ENCODE data around the gene IL34. TPM values are rescaled to one million over a fixed set of nuclear protein-coding genes. Genes with fewer than 3 reads are reported as not detected.

Gene IL34
- total RNA-seq, 1 experiment from 2014 or later = 0.74 TPM

DNA sequence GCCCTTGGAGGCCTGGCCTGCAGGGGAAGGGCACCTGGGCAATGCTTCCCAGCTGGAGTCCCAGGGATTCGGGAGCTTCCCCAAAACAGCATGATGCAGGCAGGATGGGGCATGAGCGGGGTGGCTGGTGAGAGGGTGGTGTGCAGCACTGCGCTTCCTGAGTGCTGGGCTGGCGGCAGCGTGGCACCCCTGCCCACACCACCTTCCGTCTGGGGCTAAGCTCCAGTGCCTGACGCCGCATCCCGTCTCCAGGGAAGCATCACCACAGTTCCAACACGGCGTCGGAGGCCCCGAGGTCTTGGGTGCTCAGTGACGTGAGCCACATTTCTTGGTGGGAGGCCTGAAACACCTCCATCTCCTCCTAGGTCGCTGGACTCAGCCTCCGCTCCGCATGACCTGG is 53.3 kb downstream of the IL34 start:
- H3K36me3 ChIP-seq = peaks cover 20% of the 10 kb centered on the region
- H3K9me3 ChIP-seq (replicated peaks) = no peaks in the 10 kb centered on the region
- H3K4me1 ChIP-seq (replicated peaks) = peaks cover 77% of the 10 kb centered on the region
- DNase-seq (ENCODE audit: low read depth in 1 of 2, low spot score in 2 of 2) = no peak
- peak overlapping the region; percentile 24; the same call in 1 of the 2 replicates for H3K27ac ChIP-seq
- no peak overlapping the region for H3K4me3 ChIP-seq
- H3K27me3 ChIP-seq (replicated peaks) = no peaks in the 10 kb centered on the region

- DNase-seq (ENCODE audit: low read depth in 1 of 2, low spot score in 2 of 2) = no peak
- Histone ChIP-seq H3K27me3 (replicated peaks) (no peaks in the 10 kb centered on the region), H3K9me3 (replicated peaks) (no peaks in the 10 kb centered on the region), H3K36me3 (peaks cover 20% of the 10 kb centered on the region), H3K4me1 (replicated peaks) (peaks cover 77% of the 10 kb centered on the region), H3K4me3 (no peak overlapping the region), H3K27ac (peak overlapping the region; percentile 24; the same call in 1 of the 2 replicates)
These were observed 54.0 kb downstream of the IL34 start for GRCh38 chr16:70700101-70701020.

GRCh38 chr16:70701036-70701435 is 54.7 kb downstream of the IL34 start:
- no peak overlapping the region for H3K27ac ChIP-seq
- H3K4me1 ChIP-seq (replicated peaks) = peaks cover 77% of the 10 kb centered on the region

GRCh38 chr16:70701596-70701995 is 55.2 kb downstream of the IL34 start:
- DNase-seq (ENCODE audit: low read depth in 1 of 2, low spot score in 2 of 2) = no peak
- no peak overlapping the region for H3K4me3 ChIP-seq
- H3K27ac ChIP-seq = peak overlapping the region; percentile 96; the same call in 1 of the 2 replicates
- H3K27me3 ChIP-seq (replicated peaks) = no peaks in the 10 kb centered on the region
- peaks cover 81% of the 10 kb centered on the region for H3K4me1 ChIP-seq (replicated peaks)
- peaks cover 20% of the 10 kb centered on the region for H3K36me3 ChIP-seq
- H3K9me3 ChIP-seq (replicated peaks) = no peaks in the 10 kb centered on the region

More at GRCh38 chr16:70701036-70701435, 54.7 kb downstream of the IL34 start:
- Histone ChIP-seq H3K4me3 (no peak overlapping the region), H3K36me3 (peaks cover 20% of the 10 kb centered on the region), H3K27me3 (replicated peaks) (no peaks in the 10 kb centered on the region), H3K9me3 (replicated peaks) (no peaks in the 10 kb centered on the region)
- no peak for DNase-seq (ENCODE audit: low read depth in 1 of 2, low spot score in 2 of 2)

GRCh38 chr16:70701998-70702397 is 55.6 kb downstream of the IL34 start:
- Histone ChIP-seq H3K4me1 (replicated peaks) (peaks cover 84% of the 10 kb centered on the region), H3K4me3 (no peak overlapping the region), H3K27me3 (replicated peaks) (no peaks in the 10 kb centered on the region), H3K27ac (peak overlapping the region; percentile 96; the same call in 1 of the 2 replicates), H3K9me3 (replicated peaks) (no peaks in the 10 kb centered on the region), H3K36me3 (peaks cover 20% of the 10 kb centered on the region)
- no peak for DNase-seq (ENCODE audit: low read depth in 1 of 2, low spot score in 2 of 2)

DNA sequence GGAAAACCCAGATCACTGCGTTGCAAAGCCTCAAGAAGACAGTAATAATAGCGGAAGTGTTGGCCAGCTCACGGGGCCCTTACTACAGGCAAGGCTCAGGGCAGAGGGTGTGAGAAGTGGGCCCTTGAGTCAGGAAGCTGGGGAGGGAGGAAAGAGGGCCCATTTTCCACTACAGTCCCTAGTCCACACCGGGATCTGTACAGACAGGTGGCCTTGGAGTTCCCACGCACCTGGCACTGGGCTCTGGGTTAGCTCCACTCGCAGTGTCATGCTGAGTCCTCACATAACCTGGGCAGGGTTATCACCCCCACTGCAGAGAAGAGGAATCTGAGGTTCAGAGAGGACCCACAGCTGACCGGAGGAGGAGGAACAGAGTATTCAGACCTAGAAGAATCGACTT is 56.3 kb downstream of the IL34 start:
- Histone ChIP-seq H3K27me3 (replicated peaks) (no peaks in the 10 kb centered on the region), H3K36me3 (peaks cover 16% of the 10 kb centered on the region), H3K4me1 (replicated peaks) (peaks cover 86% of the 10 kb centered on the region), H3K27ac (peak overlapping the region; percentile 96), H3K4me3 (no peak overlapping the region), H3K9me3 (replicated peaks) (no peaks in the 10 kb centered on the region)
- no peak for DNase-seq (ENCODE audit: low read depth in 1 of 2, low spot score in 2 of 2)

DNA sequence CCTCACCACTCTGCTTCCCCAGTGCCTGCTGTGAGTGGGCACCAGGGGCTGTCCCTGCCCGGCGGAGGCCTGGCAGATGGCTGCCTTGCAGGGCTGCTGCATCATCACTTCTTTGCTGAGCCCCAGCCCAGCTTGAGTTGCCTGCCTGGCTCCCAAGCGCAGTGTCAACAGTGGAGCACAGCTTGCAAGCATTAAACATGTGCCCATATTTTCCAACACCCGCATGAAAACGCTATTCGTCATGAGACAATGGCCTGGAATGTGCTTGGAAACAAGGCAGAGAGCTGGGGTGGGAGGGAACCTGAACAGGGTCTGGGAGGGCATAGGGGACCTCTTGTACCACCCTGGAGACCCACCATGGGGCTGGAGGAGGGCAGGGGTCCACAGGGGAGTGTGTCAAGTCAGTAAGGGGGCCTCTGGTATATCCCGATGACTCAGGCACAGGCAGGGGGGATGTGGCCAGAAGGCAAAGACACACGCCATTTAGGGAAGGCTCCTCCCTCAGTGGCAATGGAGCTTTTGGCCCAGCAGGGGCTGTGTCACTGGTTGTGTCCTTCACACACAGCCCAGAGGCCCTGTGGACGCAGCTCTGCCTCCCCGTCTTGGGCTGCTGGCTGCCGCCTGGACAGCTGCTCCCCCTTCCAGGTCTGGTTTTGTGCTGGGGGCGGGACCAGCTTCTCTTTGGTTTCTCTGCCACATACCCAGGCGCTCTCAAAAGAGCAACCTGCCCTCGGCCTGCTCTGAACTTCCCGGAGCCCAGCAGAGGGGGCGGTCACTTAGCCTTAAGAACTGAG is 56.9 kb downstream of the IL34 start:
- H3K4me3 ChIP-seq = no peak overlapping the region
- DNase-seq (ENCODE audit: low read depth in 1 of 2, low spot score in 2 of 2) = peak; percentile 91
- H3K9me3 ChIP-seq (replicated peaks) = no peaks in the 10 kb centered on the region
- H3K4me1 ChIP-seq (replicated peaks) = peaks cover 88% of the 10 kb centered on the region
- H3K27me3 ChIP-seq (replicated peaks) = no peaks in the 10 kb centered on the region
- peaks cover 10% of the 10 kb centered on the region for H3K36me3 ChIP-seq
- peak overlapping the region; percentile 96 for H3K27ac ChIP-seq

GRCh38 chr16:70703835-70704381 is 57.5 kb downstream of the IL34 start:
- Histone ChIP-seq H3K9me3 (replicated peaks) (no peaks in the 10 kb centered on the region), H3K36me3 (peaks cover 8% of the 10 kb centered on the region), H3K27ac (peak overlapping the region; percentile 96), H3K27me3 (replicated peaks) (no peaks in the 10 kb centered on the region), H3K4me1 (replicated peaks) (peaks cover 88% of the 10 kb centered on the region), H3K4me3 (no peak overlapping the region)
- DNase-seq (ENCODE audit: low read depth in 1 of 2, low spot score in 2 of 2) = no peak

- no peak overlapping the region for H3K27ac ChIP-seq
- H3K27me3 ChIP-seq (replicated peaks) = no peaks in the 10 kb centered on the region
- DNase-seq (ENCODE audit: low read depth in 1 of 2, low spot score in 2 of 2) = no peak
- no peak overlapping the region for H3K4me3 ChIP-seq
- peaks cover 85% of the 10 kb centered on the region for H3K4me1 ChIP-seq (replicated peaks)
- H3K9me3 ChIP-seq (replicated peaks) = no peaks in the 10 kb centered on the region
- peaks cover 3% of the 10 kb centered on the region; the same call in 1 of the 2 replicates for H3K36me3 ChIP-seq
These were observed 58.2 kb downstream of the IL34 start for GRCh38 chr16:70704586-70704985.

DNA sequence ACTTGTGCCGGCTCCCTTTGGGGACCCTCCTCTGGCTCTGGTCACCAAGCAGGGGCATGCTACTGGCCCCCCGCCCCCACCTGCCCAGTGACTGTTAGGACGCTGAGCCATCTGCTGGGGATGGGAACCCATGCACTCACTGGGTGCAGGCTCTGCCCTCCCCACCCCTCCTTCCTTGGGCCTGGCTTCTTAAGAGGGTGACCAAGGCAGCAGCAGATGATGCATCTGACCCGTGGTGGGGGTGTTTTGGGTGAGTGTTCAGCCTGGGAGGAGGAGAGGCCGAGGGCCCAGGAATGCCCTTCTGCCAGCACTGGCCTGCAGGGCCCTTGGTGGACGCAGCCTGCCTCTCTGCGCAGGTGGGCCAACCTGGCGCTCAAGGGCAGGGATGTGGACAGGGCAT is 58.7 kb downstream of the IL34 start:
- Histone ChIP-seq H3K27me3 (replicated peaks) (no peaks in the 10 kb centered on the region), H3K27ac (no peak overlapping the region), H3K4me3 (no peak overlapping the region), H3K4me1 (replicated peaks) (peaks cover 81% of the 10 kb centered on the region), H3K36me3 (no peaks in the 10 kb centered on the region), H3K9me3 (replicated peaks) (no peaks in the 10 kb centered on the region)
- no peak for DNase-seq (ENCODE audit: low read depth in 1 of 2, low spot score in 2 of 2)

DNA sequence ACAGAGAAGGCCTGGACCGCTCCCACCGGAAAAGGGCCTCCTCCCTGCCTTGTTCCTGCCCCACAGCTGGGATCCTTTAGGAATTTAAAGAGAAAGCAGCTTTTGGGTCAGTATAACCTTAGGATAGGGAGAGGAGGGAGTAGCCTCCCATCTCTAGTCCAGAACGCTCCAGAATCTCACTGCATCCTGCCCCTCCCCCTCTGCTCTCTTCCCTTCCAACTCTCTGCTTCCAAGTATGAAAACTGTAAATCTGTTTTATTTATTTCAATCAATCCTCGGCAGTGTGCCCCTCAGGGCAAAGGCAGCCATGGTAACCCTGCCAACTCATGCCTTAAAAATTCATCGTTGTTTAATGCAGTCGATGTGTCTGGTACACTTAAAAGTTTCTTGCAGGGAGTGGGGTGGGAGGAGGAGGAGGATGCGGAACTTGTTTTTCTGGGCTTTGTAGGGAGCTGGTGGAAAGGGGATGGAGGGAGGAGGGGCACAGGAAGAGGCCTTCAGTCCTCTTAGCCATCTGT is 60.6 kb downstream of the IL34 start:
- H3K9me3 ChIP-seq (replicated peaks) = no peaks in the 10 kb centered on the region
- H3K36me3 ChIP-seq = no peaks in the 10 kb centered on the region
- peaks cover 61% of the 10 kb centered on the region for H3K4me1 ChIP-seq (replicated peaks)
- H3K27me3 ChIP-seq (replicated peaks) = no peaks in the 10 kb centered on the region
- H3K4me3 ChIP-seq = no peak overlapping the region
- peak overlapping the region; percentile 87 for H3K27ac ChIP-seq
- DNase-seq (ENCODE audit: low read depth in 1 of 2, low spot score in 2 of 2) = peak; percentile 91 to 94

DNA sequence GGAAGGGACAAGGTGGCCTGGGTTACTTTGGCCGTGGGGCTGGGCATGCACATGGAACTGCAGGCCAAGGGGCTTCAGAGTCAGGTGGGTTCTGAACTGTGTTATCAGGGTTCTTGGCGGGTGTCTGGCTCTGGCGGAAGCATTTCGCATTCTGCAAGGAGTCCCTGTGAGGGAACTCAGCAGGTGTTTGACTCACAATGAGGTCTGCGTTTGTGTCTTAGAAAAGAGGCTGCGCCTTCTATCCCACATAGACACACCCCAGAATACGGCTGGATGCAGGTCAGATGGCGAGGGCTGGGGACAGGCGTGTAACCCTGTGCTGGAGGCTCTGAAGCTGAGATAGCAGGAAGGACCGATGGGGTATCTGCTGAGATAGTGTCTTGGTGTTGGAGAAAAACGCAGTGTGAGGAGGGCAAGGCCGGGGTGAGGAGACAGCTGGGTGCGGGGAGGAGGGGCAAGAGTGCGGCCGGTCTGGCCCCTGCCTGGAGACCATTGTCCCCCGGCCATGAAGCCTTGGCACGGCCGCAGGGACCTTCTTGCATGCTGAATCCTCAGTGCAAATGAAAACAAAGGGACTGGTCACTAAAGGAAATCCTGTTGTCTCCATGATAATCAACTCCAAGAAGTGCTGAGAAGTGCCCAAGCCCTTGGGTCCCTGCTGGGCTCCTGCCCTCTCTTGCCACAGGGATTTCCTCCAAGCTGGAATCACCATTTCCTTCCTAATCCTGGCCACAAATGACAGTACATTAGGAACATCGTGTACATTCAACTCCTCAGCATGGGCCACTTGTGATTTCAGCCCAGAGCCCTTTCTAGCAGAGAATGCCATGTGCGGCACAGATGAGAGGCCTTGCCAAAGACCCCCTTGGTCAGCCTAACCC is 62.2 kb downstream of the IL34 start:
- Histone ChIP-seq H3K4me1 (replicated peaks) (peaks cover 45% of the 10 kb centered on the region), H3K27me3 (replicated peaks) (no peaks in the 10 kb centered on the region), H3K36me3 (no peaks in the 10 kb centered on the region), H3K9me3 (replicated peaks) (no peaks in the 10 kb centered on the region), H3K4me3 (no peak overlapping the region), H3K27ac (no peak overlapping the region)
- DNase-seq (ENCODE audit: low read depth in 1 of 2, low spot score in 2 of 2) = no peak

GRCh38 chr16:70709457-70709856 is 63.1 kb downstream of the IL34 start:
- no peak overlapping the region for H3K4me3 ChIP-seq
- H3K4me1 ChIP-seq (replicated peaks) = peaks cover 39% of the 10 kb centered on the region
- DNase-seq (ENCODE audit: low read depth in 1 of 2, low spot score in 2 of 2) = no peak
- H3K27me3 ChIP-seq (replicated peaks) = no peaks in the 10 kb centered on the region
- no peaks in the 10 kb centered on the region for H3K9me3 ChIP-seq (replicated peaks)
- no peak overlapping the region for H3K27ac ChIP-seq
- H3K36me3 ChIP-seq = no peaks in the 10 kb centered on the region
